H9 (cell line): Measurements from ENCODE around the gene NAA25. TPM values are rescaled to one million over a fixed set of nuclear protein-coding genes. Genes with fewer than 3 reads are reported as not detected.

Source experiments
- DNase-seq: peaks from one replicate; pipeline ENCODE4 v3.0.0-alpha.2; 2017
- H2AFZ ChIP-seq: one replicate; pipeline ENCODE4 v1.6.1; 2013; ENCODE audit warnings: mild to moderate bottlenecking, low read length, control low read depth, moderate library complexity
- H2AK5ac ChIP-seq: 2 replicates; pipeline ENCODE4 v1.6.1; 2013; ENCODE audit warnings: low read length, control low read depth, mixed read lengths; ENCODE audit not compliant: insufficient read length
- H2BK120ac ChIP-seq: one replicate; pipeline ENCODE4 v1.6.1; 2013; ENCODE audit warnings: low read depth, mild to moderate bottlenecking, low read length, control low read depth, inconsistent platforms; ENCODE audit not compliant: poor library complexity, severe bottlenecking
- H2BK12ac ChIP-seq: 2 replicates; pipeline ENCODE4 v1.6.1; 2013; ENCODE audit warnings: low read length, control low read depth, mixed read lengths, low read depth; ENCODE audit not compliant: insufficient read length
- H2BK15ac ChIP-seq: 2 replicates; pipeline ENCODE4 v1.6.1; 2013; ENCODE audit warnings: low read depth, low read length, control low read depth
- H2BK20ac ChIP-seq: one replicate; pipeline ENCODE4 v1.6.1; 2013; ENCODE audit warnings: low read depth, mild to moderate bottlenecking, low read length, control low read depth, inconsistent platforms; ENCODE audit not compliant: poor library complexity, severe bottlenecking
- H2BK5ac ChIP-seq: 2 replicates; pipeline ENCODE4 v1.6.1; 2013; ENCODE audit warnings: low read length, control low read depth, mixed read lengths; ENCODE audit not compliant: insufficient read length
- H3K14ac ChIP-seq: 2 replicates; pipeline ENCODE4 v1.6.1; 2013; ENCODE audit warnings: low read length, control low read depth; ENCODE audit not compliant: insufficient read depth
- H3K18ac ChIP-seq: 2 replicates; pipeline ENCODE4 v1.6.1; 2013; ENCODE audit warnings: low read depth, mild to moderate bottlenecking, mixed read lengths, low read length, control low read depth; ENCODE audit not compliant: insufficient read length
- H3K23ac ChIP-seq: 2 replicates; pipeline ENCODE4 v1.6.1; 2013; ENCODE audit warnings: low read length, control low read depth, mixed read lengths, low read depth; ENCODE audit not compliant: insufficient read length
- H3K23me2 ChIP-seq: 2 replicates; pipeline ENCODE4 v1.6.1; 2013; ENCODE audit warnings: low read depth, mild to moderate bottlenecking, mixed read lengths, low read length, control low read depth; ENCODE audit not compliant: insufficient read length, poor library complexity, severe bottlenecking
- H3K27ac ChIP-seq: 2 replicates; pipeline ENCODE4 v1.5.1; 2013; ENCODE audit warnings: low read length, control low read depth, mixed read lengths, low read depth; ENCODE audit not compliant: insufficient read length
- H3K27me3 ChIP-seq: 2 replicates; pipeline ENCODE4 v1.6.1; 2013; ENCODE audit warnings: low read length, control low read depth, inconsistent platforms; ENCODE audit not compliant: insufficient read depth
- H3K4ac ChIP-seq: 2 replicates; pipeline ENCODE4 v1.6.1; 2013; ENCODE audit warnings: low read depth, mild to moderate bottlenecking, control low read depth, inconsistent platforms, low read length, moderate library complexity
- H3K4me1 ChIP-seq: 2 replicates; pipeline ENCODE4 v1.6.1; 2013; ENCODE audit warnings: low read length, control low read depth, inconsistent platforms; ENCODE audit not compliant: insufficient read depth
- H3K4me2 ChIP-seq: 2 replicates; pipeline ENCODE4 v1.6.1; 2013; ENCODE audit warnings: low read length, control low read depth, mixed read lengths; ENCODE audit not compliant: insufficient read length, insufficient read depth
- H3K56ac ChIP-seq: 2 replicates; pipeline ENCODE4 v1.6.1; 2013; ENCODE audit warnings: low read depth, mild to moderate bottlenecking, mixed read lengths, low read length, control low read depth; ENCODE audit not compliant: insufficient read length
- H3K79me1 ChIP-seq: 2 replicates; pipeline ENCODE4 v1.6.1; 2013; ENCODE audit warnings: low read depth, mild to moderate bottlenecking, moderate library complexity, low read length, control low read depth, inconsistent platforms; ENCODE audit not compliant: insufficient read depth, poor library complexity, severe bottlenecking
- H3K79me2 ChIP-seq: 2 replicates; pipeline ENCODE4 v1.6.1; 2013; ENCODE audit warnings: low read length, control low read depth, inconsistent platforms; ENCODE audit not compliant: insufficient read depth
- H3K9ac ChIP-seq: 2 replicates; pipeline ENCODE4 v1.6.1; 2013; ENCODE audit warnings: low read length, control low read depth, mixed read lengths; ENCODE audit not compliant: insufficient read length; ENCODE audit errors: extremely low read depth
- H3K9me3 ChIP-seq: one replicate; pipeline ENCODE4 v1.6.1; 2013; ENCODE audit warnings: low read depth, low read length, inconsistent platforms; ENCODE audit not compliant: control insufficient read depth
- H3T11ph ChIP-seq: one replicate; pipeline ENCODE4 v1.6.1; 2013; ENCODE audit warnings: mild to moderate bottlenecking, low read length, control low read depth, inconsistent platforms
- H4K20me1 ChIP-seq: one replicate; pipeline ENCODE4 v1.6.1; 2013; ENCODE audit not compliant: control insufficient read depth, insufficient read length, insufficient read depth
- H4K5ac ChIP-seq: 2 replicates; pipeline ENCODE4 v1.6.1; 2013; ENCODE audit warnings: low read depth, mild to moderate bottlenecking, mixed read lengths, low read length, control low read depth; ENCODE audit not compliant: insufficient read length
- H4K8ac ChIP-seq: replicated peaks from 2 replicates; pipeline ENCODE4 v1.6.1; 2013; ENCODE audit warnings: low read length, control low read depth, mixed read lengths, low read depth; ENCODE audit not compliant: insufficient read length
- H4K91ac ChIP-seq: 2 replicates; pipeline ENCODE4 v1.6.1; 2013; ENCODE audit warnings: low read depth, mild to moderate bottlenecking, moderate library complexity, mixed read lengths, low read length, control low read depth; ENCODE audit not compliant: insufficient read length
- H3K27ac Mint-ChIP-seq, 3 experiments: 2 replicates in 2 of 3; 3 replicates in 1 of 3; pipeline ENCODE4 v1.8.0; 2020 to 2021; ENCODE audit warnings: mixed read lengths in 3 of 3, mild to moderate bottlenecking in 1 of 3, moderate library complexity in 1 of 3
- H3K27me3 Mint-ChIP-seq: 2 replicates; pipeline ENCODE4 v1.8.0; 2021; ENCODE audit warnings: low read depth, mild to moderate bottlenecking, moderate library complexity, mixed read lengths
- H3K36me3 Mint-ChIP-seq, 3 experiments: 2 replicates in 2 of 3; 3 replicates in 1 of 3; pipeline ENCODE4 v1.8.0; 2020 to 2021; ENCODE audit warnings: low read depth in 3 of 3, mixed read lengths in 3 of 3; ENCODE audit not compliant: insufficient read depth in 1 of 3
- H3K4me1 Mint-ChIP-seq, 2 experiments: 2 replicates each; pipeline ENCODE4 v1.8.0; 2020; ENCODE audit warnings: mixed read lengths in 2 of 2
- H3K4me3 Mint-ChIP-seq, 2 experiments: 2 replicates in 1 of 2; 3 replicates in 1 of 2; pipeline ENCODE4 v1.8.0; 2020 to 2021; ENCODE audit warnings: mild to moderate bottlenecking in 2 of 2, mixed read lengths in 2 of 2, moderate library complexity in 1 of 2
- H3K9me3 Mint-ChIP-seq, 2 experiments: 2 replicates in 1 of 2; 3 replicates in 1 of 2; pipeline ENCODE4 v1.8.0; 2020; ENCODE audit warnings: mild to moderate bottlenecking in 2 of 2, mixed read lengths in 2 of 2, moderate library complexity in 1 of 2
- CTCF ChIP-seq: fragments of 200-600 bp; sonication (generic); conservative IDR thresholded peaks from 3 replicates; pipeline ENCODE4 v1.8.0; 2021; ENCODE audit warnings: antibody characterized with exemption, mild to moderate bottlenecking
- WGBS: extraction: QIAGEN DNeasy Blood & Tissue Kit; methylation state at CpG from one replicate; pipeline ENCODE4 v1.1.7; 2013; ENCODE audit warnings: missing lambda C conversion rate, low lambda C conversion rate, mixed read lengths; ENCODE audit not compliant: insufficient read length; ENCODE audit errors: extremely low coverage; 5-methylcytosine and 5-hydroxymethylcytosine counted together
- total RNA-seq: library from RNA; stranded (reverse); gene quantifications from 2 replicates; pipeline ENCODE4 v1.2.1, GENCODE V29; 2021

NAA25 gene
- total RNA-seq, 1 experiment from 2014 or later = 57.1 TPM

- DNase-seq = no peak
- Histone ChIP-seq H2AFZ (no peak overlapping the region), H3K79me1 (peaks cover 11% of the 10 kb centered on the region), H4K91ac (no peak overlapping the region), H4K8ac (no peak overlapping the region), H3K23ac (no peak overlapping the region), H3K27ac (no peak overlapping the region), H4K20me1 (no peaks in the 10 kb centered on the region), H3K4me2 (no peak overlapping the region), H3K23me2 (no peaks in the 10 kb centered on the region), H2BK12ac (no peak overlapping the region), H2BK5ac (no peak overlapping the region), H3K4me1 (no peaks in the 10 kb centered on the region), H3K9me3 (no peaks in the 10 kb centered on the region), H3K14ac (no peak overlapping the region), H4K5ac (no peak overlapping the region), H3K56ac (no peak overlapping the region), H3K79me2 (peaks cover 29% of the 10 kb centered on the region; the same call in 1 of the 2 replicates), H3K27me3 (no peaks in the 10 kb centered on the region), H2AK5ac (no peak overlapping the region), H2BK120ac (no peak overlapping the region), H3K4ac (no peak overlapping the region), H3T11ph (no peak overlapping the region), H3K9ac (no peak overlapping the region), H2BK15ac (no peak overlapping the region), H2BK20ac (no peak overlapping the region), H3K18ac (no peak overlapping the region)
- no peak for TF ChIP-seq CTCF
- H3K27ac Mint-ChIP-seq = no peak overlapping the region
- no CpG with 5 or more reads among the region's 8 CpGs for WGBS
- no peaks in the 10 kb centered on the region for H3K4me1 Mint-ChIP-seq
- H3K9me3 Mint-ChIP-seq = no peaks in the 10 kb centered on the region
- H3K4me3 Mint-ChIP-seq = no peak overlapping the region
- no peaks in the 10 kb centered on the region for H3K27me3 Mint-ChIP-seq
- peaks cover 27 to 64% (median 62%) of the 10 kb centered on the region in 3 experiments for H3K36me3 Mint-ChIP-seq
These were observed 10.9 kb downstream of the NAA25 start for GRCh38 chr12:112097641-112098040.
